ENCODE data around the gene GAL. TPM values are rescaled to one million over a fixed set of nuclear protein-coding genes. Genes with fewer than 3 reads are reported as not detected.

GAL gene
- total and polyA plus RNA-seq, 2 of the 13 experiments (the other 11 are each of a cell fraction or from before 2014, with no cell fraction given) = not detected

GRCh38 chr11:68715456-68716122 is 31.2 kb downstream of the GAL start:
- no TSS peak for BruUV-seq (replicated peaks)
- WGBS (ENCODE audit: low lambda C conversion rate) = 57% methylated on average over 11 of the region's 11 CpGs
- ATAC-seq (no peak), DNase-seq (ENCODE audit: low spot score) (no peak), FAIRE-seq (no peak)
- Histone ChIP-seq H3K79me2 (ENCODE audit: insufficient read depth, low read length) (no peaks in the 10 kb centered on the region), H3K36me3 (replicated peaks in 1 of 2; ENCODE audit: control insufficient read depth in 1 of 2, insufficient read depth in 2 of 2, low read length in 2 of 2) (no peaks in the 10 kb centered on the region), H3K27me3 (ENCODE audit: control insufficient read depth in 1 of 2, insufficient read depth in 2 of 2, low read length in 2 of 2) (peaks cover 6 to 59% of the 10 kb centered on the region in 2 experiments; a peak in 4 of 5 replicates), H3K9me3 (ENCODE audit: low read length) (0 out of 2 replicates have a peak, but pooled peaks cover 7% of the 10 kb centered on the region), H3K9ac (ENCODE audit: insufficient read depth, low read depth, low read length) (no peak overlapping the region), H2AFZ (ENCODE audit: low read length) (no peak overlapping the region), H3K4me2 (ENCODE audit: low read depth, low read length) (no peak overlapping the region), H3K4me3 (replicated peaks in 1 of 3; ENCODE audit: insufficient read depth in 1 of 3, low read depth in 2 of 3, low read length in 3 of 3) (no peak overlapping the region), H4K20me1 (ENCODE audit: insufficient read depth, low read length) (no peaks in the 10 kb centered on the region), H3K27ac (ENCODE audit: extremely low read length, insufficient read depth, low read length) (no peak overlapping the region), H3K4me1 (ENCODE audit: insufficient read depth, low read length) (no peaks in the 10 kb centered on the region)
- intact Hi-C loops (cut with micrococcal nuclease; ENCODE audit: unreplicated experiment) = no loop called here
- TF ChIP-seq ZNF775 (CRISPR knock-in tag; IDR thresholded peaks at IDR 0.05; ENCODE audit: borderline replicate concordance) (no peak), NFRKB (IDR thresholded peaks at IDR 0.05) (no peak), MAX (IDR thresholded peaks at IDR 0.05) (no peak), HIC2 (CRISPR knock-in tag; IDR thresholded peaks at IDR 0.05; ENCODE audit: low read depth) (no peak), KLF13 (CRISPR knock-in tag; IDR thresholded peaks at IDR 0.05) (no peak), SMARCC2 (IDR thresholded peaks at IDR 0.05) (no peak), CBX5 (CRISPR knock-in tag; IDR thresholded peaks at IDR 0.05; ENCODE audit: borderline replicate concordance) (no peak), ZBTB37 (CRISPR knock-in tag; IDR thresholded peaks at IDR 0.05) (no peak), STAT6 (CRISPR knock-in tag; IDR thresholded peaks at IDR 0.05; ENCODE audit: borderline replicate concordance) (no peak), ZNF773 (CRISPR knock-in tag; IDR thresholded peaks at IDR 0.05; ENCODE audit: borderline replicate concordance) (no peak), ZNF605 (CRISPR knock-in tag; IDR thresholded peaks at IDR 0.05) (no peak), HHEX (CRISPR knock-in tag; IDR thresholded peaks at IDR 0.05) (no peak), ZNF776 (CRISPR knock-in tag; IDR thresholded peaks at IDR 0.05) (no peak), ZNF224 (CRISPR knock-in tag; IDR thresholded peaks at IDR 0.05) (no peak), IKZF5 (CRISPR knock-in tag; IDR thresholded peaks at IDR 0.05) (no peak), PAWR (CRISPR knock-in tag; IDR thresholded peaks at IDR 0.05; ENCODE audit: borderline replicate concordance) (no peak), ZNF296 (CRISPR knock-in tag; conservative IDR thresholded peaks at IDR 0.05) (no peak), NONO (IDR thresholded peaks at IDR 0.05) (no peak), NONO (CRISPR knock-in tag; conservative IDR thresholded peaks at IDR 0.05) (no peak)
- in situ Hi-C loops (cut with HindIII; ENCODE audit: extremely low pct_ligation_motif_present, low pct_unique_long_range_greater_than_20kb) = no loop called here
- ChIA-PET CTCF (ENCODE audit: low intra/inter-chr PET ratio, low total read pairs) (no interaction called here), POLR2A (no interaction called here)
